Liver (tissue), 3 donors: ENCODE measurements around the gene ARHGEF40.

Experiments
- EGR1 ChIP-seq, 2 donors: IDR thresholded peaks; 2 replicates each; pipeline ENCODE4 v1.6.1; 2016 to 2018; ENCODE audit warnings: antibody characterized with exemption in 2 of 2, low read depth in 2 of 2
- GABPA ChIP-seq, 2 donors: IDR thresholded peaks in 1 of 2; conservative IDR thresholded peaks in 1 of 2; 2 replicates each; pipeline ENCODE4 v1.6.1; 2016; ENCODE audit warnings: antibody characterized with exemption in 2 of 2, mild to moderate bottlenecking in 1 of 2, moderate library complexity in 1 of 2
- HNF4A ChIP-seq, 2 donors: conservative IDR thresholded peaks; 2 replicates each; pipeline ENCODE4 v1.6.1; 2016; ENCODE audit warnings: antibody characterized with exemption in 2 of 2, mild to moderate bottlenecking in 2 of 2
- JUND ChIP-seq, 2 donors: IDR thresholded peaks; 2 replicates each; pipeline ENCODE4 v1.6.1; 2016; ENCODE audit warnings: antibody characterized with exemption in 2 of 2
- MAX ChIP-seq: IDR thresholded peaks from 2 replicates; pipeline ENCODE4 v1.6.1; 2016; ENCODE audit warnings: antibody characterized with exemption
- RAD21 ChIP-seq, 2 donors: IDR thresholded peaks; 2 replicates each; pipeline ENCODE4 v1.6.1; 2016; ENCODE audit warnings: antibody characterized with exemption in 2 of 2, mild to moderate bottlenecking in 2 of 2
- REST ChIP-seq: IDR thresholded peaks from 2 replicates; pipeline ENCODE4 v1.6.1; 2016; ENCODE audit warnings: antibody characterized with exemption, mild to moderate bottlenecking
- SP1 ChIP-seq: IDR thresholded peaks from 2 replicates; pipeline ENCODE4 v1.6.1; 2018; ENCODE audit warnings: antibody characterized with exemption, mild to moderate bottlenecking
- TAF1 ChIP-seq: conservative IDR thresholded peaks from 2 replicates; pipeline ENCODE4 v1.6.1; 2016; ENCODE audit warnings: antibody characterized with exemption, mild to moderate bottlenecking
- YY1 ChIP-seq: IDR thresholded peaks from 2 replicates; pipeline ENCODE4 v1.6.1; 2016; ENCODE audit warnings: antibody characterized with exemption, mild to moderate bottlenecking
- TF ChIP-seq, protein P1 (sequence below): fragments of 150-350 bp; IDR thresholded peaks from 2 replicates; pipeline ENCODE4 v1.5.1; 2017; ENCODE audit warnings: improper control_type of control experiment, low read depth, low read length; ENCODE audit not compliant: missing input control
- TF ChIP-seq, protein P2 (sequence below): IDR thresholded peaks from 2 replicates; pipeline ENCODE4 v1.6.1; 2016; ENCODE audit warnings: antibody characterized with exemption
- TF ChIP-seq, protein P3 (sequence below): IDR thresholded peaks from 2 replicates; pipeline ENCODE4 v1.6.1; 2016; ENCODE audit warnings: antibody characterized with exemption
- donor health status: healthy.
- donor health status: healthy.

DNA sequence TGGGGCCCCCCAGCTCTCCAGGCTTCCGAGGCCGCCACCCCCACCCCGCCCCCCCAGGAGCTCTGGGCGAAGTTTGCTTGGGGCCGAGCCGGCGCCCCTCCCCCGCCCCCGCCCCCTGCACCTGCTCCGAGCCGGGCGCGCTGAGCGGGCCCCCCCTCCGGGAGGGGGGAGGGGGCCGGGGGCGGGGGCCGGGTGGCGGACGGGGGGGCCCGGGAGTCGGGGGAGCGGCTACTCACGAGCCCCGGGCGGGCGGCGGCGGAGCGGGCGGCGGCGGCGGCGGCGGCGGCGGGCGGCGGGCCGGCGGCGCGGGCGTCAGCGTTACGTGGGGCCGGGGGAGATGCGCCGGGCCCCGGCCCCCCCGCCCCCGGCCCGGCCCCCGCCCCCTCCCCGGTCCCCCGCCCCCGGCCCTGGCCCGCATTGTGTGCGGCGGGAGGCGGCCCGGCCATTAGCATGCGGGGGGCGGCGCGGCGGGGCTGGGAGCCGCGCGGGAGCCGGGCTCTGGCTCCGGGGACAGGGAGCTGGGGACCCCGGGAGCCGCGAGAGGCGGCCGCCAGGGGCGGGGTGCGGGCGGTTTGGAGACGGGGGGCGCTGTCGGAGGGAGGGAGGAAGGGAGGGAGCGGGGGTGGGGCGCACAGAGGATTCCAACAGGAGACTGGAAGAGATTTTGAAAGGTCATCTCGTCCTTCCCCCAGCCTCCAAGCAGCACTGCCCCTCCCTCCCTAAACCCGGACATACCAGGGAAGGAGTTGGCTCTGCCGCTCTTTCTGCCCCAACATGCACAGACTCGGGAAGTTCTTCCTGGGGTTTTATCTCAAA, 28.2 kb downstream of the ARHGEF40 start, which contains the start of gene ZNF219:
- TF ChIP-seq MAX (no peak), TAF1 (no peak), GABPA (IDR thresholded peaks at IDR 0.05 in 1 of 2, conservative IDR thresholded peaks at IDR 0.05 in 1 of 2) (no peak), SP1 (no peak), JUND (IDR thresholded peaks at IDR 0.05) (no peak), REST (no peak), YY1 (no peak), EGR1 (IDR thresholded peaks at IDR 0.05; ENCODE audit: low read depth in 2 of 2) (no peak), HNF4A (conservative IDR thresholded peaks at IDR 0.05) (no peak), RAD21 (IDR thresholded peaks at IDR 0.05) (no peak)
- TF ChIP-seq, protein P1, sequence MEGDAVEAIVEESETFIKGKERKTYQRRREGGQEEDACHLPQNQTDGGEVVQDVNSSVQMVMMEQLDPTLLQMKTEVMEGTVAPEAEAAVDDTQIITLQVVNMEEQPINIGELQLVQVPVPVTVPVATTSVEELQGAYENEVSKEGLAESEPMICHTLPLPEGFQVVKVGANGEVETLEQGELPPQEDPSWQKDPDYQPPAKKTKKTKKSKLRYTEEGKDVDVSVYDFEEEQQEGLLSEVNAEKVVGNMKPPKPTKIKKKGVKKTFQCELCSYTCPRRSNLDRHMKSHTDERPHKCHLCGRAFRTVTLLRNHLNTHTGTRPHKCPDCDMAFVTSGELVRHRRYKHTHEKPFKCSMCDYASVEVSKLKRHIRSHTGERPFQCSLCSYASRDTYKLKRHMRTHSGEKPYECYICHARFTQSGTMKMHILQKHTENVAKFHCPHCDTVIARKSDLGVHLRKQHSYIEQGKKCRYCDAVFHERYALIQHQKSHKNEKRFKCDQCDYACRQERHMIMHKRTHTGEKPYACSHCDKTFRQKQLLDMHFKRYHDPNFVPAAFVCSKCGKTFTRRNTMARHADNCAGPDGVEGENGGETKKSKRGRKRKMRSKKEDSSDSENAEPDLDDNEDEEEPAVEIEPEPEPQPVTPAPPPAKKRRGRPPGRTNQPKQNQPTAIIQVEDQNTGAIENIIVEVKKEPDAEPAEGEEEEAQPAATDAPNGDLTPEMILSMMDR = no peak
- TF ChIP-seq, protein P2, sequence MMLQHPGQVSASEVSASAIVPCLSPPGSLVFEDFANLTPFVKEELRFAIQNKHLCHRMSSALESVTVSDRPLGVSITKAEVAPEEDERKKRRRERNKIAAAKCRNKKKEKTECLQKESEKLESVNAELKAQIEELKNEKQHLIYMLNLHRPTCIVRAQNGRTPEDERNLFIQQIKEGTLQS = no peak
- TF ChIP-seq, protein P3, sequence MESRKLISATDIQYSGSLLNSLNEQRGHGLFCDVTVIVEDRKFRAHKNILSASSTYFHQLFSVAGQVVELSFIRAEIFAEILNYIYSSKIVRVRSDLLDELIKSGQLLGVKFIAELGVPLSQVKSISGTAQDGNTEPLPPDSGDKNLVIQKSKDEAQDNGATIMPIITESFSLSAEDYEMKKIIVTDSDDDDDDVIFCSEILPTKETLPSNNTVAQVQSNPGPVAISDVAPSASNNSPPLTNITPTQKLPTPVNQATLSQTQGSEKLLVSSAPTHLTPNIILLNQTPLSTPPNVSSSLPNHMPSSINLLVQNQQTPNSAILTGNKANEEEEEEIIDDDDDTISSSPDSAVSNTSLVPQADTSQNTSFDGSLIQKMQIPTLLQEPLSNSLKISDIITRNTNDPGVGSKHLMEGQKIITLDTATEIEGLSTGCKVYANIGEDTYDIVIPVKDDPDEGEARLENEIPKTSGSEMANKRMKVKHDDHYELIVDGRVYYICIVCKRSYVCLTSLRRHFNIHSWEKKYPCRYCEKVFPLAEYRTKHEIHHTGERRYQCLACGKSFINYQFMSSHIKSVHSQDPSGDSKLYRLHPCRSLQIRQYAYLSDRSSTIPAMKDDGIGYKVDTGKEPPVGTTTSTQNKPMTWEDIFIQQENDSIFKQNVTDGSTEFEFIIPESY = no peak
